Neutrophil (primary cell): ENCODE measurements around the gene LSR.

Source experiments
- H3K27ac ChIP-seq: fragments of 200-600 bp; sonication (generic); 2 replicates; pipeline ENCODE4 v1.5.1; 2016; ENCODE audit warnings: mild to moderate bottlenecking, moderate library complexity
- H3K27me3 ChIP-seq: fragments of 200-600 bp; sonication (generic); 2 replicates; pipeline ENCODE4 v1.6.0; 2016; ENCODE audit warnings: mild to moderate bottlenecking
- H3K36me3 ChIP-seq: fragments of 200-600 bp; sonication (generic); 2 replicates; pipeline ENCODE4 v1.5.1; 2017
- H3K4me1 ChIP-seq, 2 experiments: fragments of 200-600 bp in 1 of 2; sonication (generic) in 1 of 2; 1 replicate in 1 of 2; 2 replicates in 1 of 2; pipeline versions ENCODE4 v1.5.1 to v1.6.1; 2013 to 2016; ENCODE audit warnings: low read depth in 1 of 2, low read length in 1 of 2, mild to moderate bottlenecking in 1 of 2, moderate library complexity in 1 of 2; ENCODE audit not compliant: control insufficient read depth in 1 of 2, insufficient read depth in 1 of 2
- H3K4me3 ChIP-seq, 2 experiments: fragments of 200-600 bp in 1 of 2; sonication (generic) in 1 of 2; 1 replicate in 1 of 2; 2 replicates in 1 of 2; pipeline ENCODE4 v1.5.1; 2013 to 2016; ENCODE audit warnings: low read depth in 1 of 2, low read length in 1 of 2, mild to moderate bottlenecking in 1 of 2, moderate library complexity in 1 of 2
- H3K9me3 ChIP-seq: fragments of 200-600 bp; sonication (generic); 2 replicates; pipeline ENCODE4 v1.5.1; 2016
- TF ChIP-seq, protein P1 (sequence below): fragments of 200-600 bp; sonication (generic); IDR thresholded peaks from 2 replicates; pipeline ENCODE4 v1.5.1; 2016; ENCODE audit warnings: antibody characterized with exemption

Gene LSR

DNA sequence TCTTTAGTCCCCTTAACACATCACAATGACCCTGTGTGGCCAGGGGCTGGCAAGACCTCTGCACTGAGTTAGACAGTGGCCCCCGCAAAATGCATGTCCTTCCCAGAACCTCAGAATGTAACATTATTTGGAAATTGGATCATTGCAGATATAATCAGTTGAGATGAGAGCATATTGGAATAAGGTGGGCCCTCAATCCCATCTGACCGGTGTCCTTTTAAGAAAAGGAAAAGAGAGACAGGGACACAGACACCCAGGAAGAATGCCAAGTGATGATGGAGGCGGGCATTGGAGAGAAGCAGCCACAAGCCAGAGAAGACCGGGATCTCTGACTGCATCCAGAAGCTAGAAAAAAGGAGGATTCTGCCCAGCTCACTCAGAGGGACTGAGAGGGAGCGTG, 22.1 kb upstream of the LSR start:
- no peak overlapping the region for H3K4me3 ChIP-seq
- H3K27ac ChIP-seq = no peak overlapping the region
- no peaks in the 10 kb centered on the region for H3K4me1 ChIP-seq
- TF ChIP-seq, protein P1, sequence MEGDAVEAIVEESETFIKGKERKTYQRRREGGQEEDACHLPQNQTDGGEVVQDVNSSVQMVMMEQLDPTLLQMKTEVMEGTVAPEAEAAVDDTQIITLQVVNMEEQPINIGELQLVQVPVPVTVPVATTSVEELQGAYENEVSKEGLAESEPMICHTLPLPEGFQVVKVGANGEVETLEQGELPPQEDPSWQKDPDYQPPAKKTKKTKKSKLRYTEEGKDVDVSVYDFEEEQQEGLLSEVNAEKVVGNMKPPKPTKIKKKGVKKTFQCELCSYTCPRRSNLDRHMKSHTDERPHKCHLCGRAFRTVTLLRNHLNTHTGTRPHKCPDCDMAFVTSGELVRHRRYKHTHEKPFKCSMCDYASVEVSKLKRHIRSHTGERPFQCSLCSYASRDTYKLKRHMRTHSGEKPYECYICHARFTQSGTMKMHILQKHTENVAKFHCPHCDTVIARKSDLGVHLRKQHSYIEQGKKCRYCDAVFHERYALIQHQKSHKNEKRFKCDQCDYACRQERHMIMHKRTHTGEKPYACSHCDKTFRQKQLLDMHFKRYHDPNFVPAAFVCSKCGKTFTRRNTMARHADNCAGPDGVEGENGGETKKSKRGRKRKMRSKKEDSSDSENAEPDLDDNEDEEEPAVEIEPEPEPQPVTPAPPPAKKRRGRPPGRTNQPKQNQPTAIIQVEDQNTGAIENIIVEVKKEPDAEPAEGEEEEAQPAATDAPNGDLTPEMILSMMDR = no peak
- no peaks in the 10 kb centered on the region for H3K36me3 ChIP-seq
- H3K9me3 ChIP-seq = no peaks in the 10 kb centered on the region
- H3K27me3 ChIP-seq = no peaks in the 10 kb centered on the region

DNA sequence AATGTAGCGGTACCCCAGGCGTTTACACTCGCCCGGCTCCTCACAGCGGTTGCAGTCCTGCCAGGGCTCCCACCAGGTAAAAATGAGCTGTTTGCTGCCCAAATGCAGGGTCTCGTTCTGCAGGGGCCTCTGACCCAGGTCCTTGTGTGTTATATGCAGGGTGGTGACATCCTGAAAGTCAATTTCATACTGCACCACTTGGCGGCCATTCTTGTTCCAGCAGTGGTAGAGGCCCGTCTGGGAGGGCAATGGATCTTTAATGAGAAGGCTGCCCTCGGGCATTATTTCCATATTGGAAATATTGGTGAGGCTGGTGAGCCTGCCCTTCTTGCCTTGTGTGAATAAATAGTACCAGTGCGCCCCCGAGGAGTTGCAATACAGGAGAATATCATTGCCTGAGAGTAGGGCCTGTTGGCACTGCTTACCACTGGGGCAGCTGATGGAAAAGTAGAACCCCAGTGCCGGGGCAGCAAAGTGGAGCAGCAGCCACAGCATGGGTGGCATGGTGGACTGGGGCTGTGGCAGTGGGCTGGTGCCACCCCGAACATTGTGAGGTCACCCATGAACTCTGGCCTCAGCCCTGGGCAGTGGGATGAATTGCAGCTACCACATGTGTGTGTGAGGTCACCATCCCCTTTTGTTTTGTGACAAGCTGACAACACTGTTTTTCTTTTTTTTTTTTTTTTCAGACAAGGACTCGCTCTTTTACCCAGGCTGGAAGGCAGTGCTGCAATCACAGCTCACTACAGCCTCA, 20.4 kb upstream of the LSR start, which contains the start of gene FAM187B:
Gene FAM187B, minus strand, starts transcription at position 563 of the 754 bp plus-strand sequence. Its CDS starts 59 bp downstream, at position 504.
- H3K4me1 ChIP-seq = no peaks in the 10 kb centered on the region
- H3K9me3 ChIP-seq = no peaks in the 10 kb centered on the region
- no peaks in the 10 kb centered on the region for H3K27me3 ChIP-seq
- no peaks in the 10 kb centered on the region for H3K36me3 ChIP-seq
- TF ChIP-seq, protein P1 = no peak
- H3K27ac ChIP-seq = no peak within 1 kb of the TSS
- H3K4me3 ChIP-seq = no peak within 1 kb of the TSS

DNA sequence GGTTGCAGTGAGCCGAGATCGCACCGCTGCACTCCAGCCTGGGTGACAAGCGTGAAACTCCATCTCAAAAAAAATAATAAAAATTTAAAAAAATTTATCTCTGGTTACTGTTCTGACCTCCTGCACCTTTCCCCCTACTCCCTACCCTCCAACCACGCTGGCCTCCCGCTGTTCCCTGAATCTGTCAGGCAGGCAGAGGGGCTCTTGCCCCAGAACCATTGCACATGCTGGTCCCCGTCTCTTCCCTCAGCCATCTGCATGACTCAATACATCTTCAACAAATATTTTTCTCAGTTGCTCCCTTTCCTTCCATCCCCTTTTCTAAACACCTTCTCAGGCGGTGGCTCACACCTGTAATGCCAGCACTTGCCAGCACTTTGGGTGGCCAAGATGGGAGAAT, 19.2 kb upstream of the LSR start:
- Histone ChIP-seq H3K27me3 (no peaks in the 10 kb centered on the region), H3K27ac (no peak overlapping the region), H3K36me3 (no peaks in the 10 kb centered on the region), H3K4me1 (no peaks in the 10 kb centered on the region), H3K9me3 (no peaks in the 10 kb centered on the region), H3K4me3 (no peak overlapping the region)
- TF ChIP-seq, protein P1 = no peak

DNA sequence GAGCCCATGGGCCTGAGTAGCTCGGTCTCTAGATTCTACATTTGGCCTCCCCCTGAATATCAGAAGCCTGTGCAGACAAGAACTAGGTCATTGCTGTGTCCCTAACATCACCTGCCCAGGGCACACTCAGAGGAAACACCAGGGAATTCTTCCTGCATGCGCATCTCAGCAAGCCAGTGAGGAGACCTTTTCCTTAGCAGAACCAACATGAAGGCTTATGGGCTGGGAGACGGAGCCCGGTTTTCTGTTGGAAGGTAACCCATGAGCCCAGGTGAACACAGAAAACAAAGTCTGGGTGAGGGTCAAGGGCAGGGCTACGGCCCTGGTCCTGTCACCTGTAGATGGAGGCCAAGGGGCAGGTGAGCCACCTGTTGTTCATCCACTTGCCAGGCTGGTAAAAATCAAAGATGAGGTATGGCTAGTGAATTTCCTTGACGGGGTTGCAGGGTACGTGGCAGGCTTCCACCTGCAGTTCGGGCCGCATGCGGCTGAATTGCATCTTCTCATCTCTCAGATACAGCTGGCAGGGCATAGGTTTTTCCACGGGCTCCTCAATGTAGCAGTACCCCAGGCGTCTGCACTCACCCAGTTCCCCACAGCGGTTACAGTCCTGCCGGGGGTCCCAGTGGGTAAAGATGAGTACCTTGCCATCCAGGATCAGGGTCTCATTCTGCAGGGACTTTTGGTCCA, 16.7 kb upstream of the LSR start:
- Histone ChIP-seq H3K4me1 (no peaks in the 10 kb centered on the region), H3K27me3 (no peaks in the 10 kb centered on the region)
- TF ChIP-seq, protein P1 = no peak

DNA sequence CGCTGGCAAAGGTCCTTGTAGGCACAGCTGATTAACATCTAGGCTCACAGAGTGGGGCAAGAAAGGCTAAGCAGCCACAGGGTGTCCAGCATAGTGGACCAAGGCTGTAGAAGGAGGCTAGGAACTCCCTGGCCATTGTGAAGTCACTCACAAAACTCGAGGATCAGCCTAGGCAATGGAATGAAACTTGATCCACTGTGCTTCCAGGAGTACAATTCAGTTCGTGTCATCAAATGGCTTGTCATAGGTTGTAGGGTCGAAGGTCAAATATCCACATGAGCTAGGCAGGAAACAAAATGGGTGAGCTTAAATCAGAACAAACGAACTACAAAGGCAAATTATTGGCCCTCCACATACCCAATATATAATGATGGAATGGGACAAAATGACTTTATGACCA, 15.9 kb upstream of the LSR start:
- Histone ChIP-seq H3K27ac (no peak overlapping the region), H3K27me3 (no peaks in the 10 kb centered on the region), H3K4me3 (no peak overlapping the region), H3K9me3 (no peaks in the 10 kb centered on the region), H3K4me1 (no peaks in the 10 kb centered on the region), H3K36me3 (no peaks in the 10 kb centered on the region)
- TF ChIP-seq, protein P1 = no peak

More for the DNA sequence above, 16.7 kb upstream of the LSR start:
- Histone ChIP-seq H3K9me3 (no peaks in the 10 kb centered on the region), H3K27ac (no peak overlapping the region), H3K4me3 (no peak overlapping the region), H3K36me3 (no peaks in the 10 kb centered on the region)
